Measurements from ENCODE around the gene MSMO1. TPM values are rescaled to one million over a fixed set of nuclear protein-coding genes. Genes with fewer than 3 reads are reported as not detected.

The MSMO1 gene
- total and polyA plus RNA-seq, 2 donors (not counting 1 experiment from before 2014, with no cell fraction given): 7.3 to 30.8 TPM

DNA sequence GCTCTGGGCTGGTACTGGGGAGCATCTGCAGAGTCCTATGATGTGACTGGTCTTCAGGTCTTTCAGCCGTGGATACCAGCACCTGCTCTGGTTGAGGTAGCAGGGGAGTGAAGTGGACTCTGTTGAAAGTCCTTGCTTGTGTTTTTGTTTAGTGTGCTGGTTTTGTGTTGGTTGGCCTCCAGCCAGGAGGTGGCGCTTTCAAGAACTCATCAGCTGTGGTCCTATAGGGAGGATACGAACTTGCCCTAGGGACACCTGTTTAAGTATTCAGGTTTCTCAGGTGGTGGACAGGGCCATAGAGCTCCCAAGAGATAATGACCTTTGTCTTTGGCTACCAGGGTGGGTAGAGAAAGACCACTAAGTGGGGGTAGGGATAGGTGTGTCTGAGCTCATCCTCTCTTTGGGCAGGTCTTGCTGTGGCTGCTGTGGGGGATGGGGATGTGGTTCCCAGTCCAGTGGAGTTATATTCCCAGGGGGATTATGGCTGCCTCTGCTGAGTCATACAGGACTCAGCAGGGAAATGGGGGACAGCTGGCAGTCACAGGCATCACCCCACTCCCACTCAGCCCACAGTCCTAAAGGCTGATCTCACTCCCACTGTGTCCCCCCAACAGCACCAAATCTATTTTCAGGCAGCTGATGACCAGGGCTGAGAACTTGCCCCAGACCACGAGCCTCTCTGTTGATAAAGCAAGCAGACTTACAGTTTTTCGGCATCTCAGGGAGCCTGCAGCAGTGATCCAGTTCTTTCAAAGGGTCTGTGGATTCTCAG lies 24.1 kb downstream of the MSMO1 start:
- no peaks in the 10 kb centered on the region for H3K9me3 Mint-ChIP-seq (ENCODE audit: insufficient read depth)
- H3K27ac Mint-ChIP-seq: no peak overlapping the region
- POLR2A ChIA-PET: no interaction called here
- H3K4me3 Mint-ChIP-seq: no peak overlapping the region
- Histone ChIP-seq H3K27ac (ENCODE audit: low read length in 2 of 2) (no peak overlapping the region), H2AFZ (ENCODE audit: insufficient read depth, low read depth, low read length, poor library complexity, severe bottlenecking) (no peak overlapping the region), H4K20me1 (ENCODE audit: control insufficient read depth, insufficient read depth, low read length, poor library complexity, severe bottlenecking) (no peaks in the 10 kb centered on the region), H3K4me1 (ENCODE audit: control insufficient read depth in 2 of 2, insufficient read depth in 2 of 2, low read length in 2 of 2) (no peaks in the 10 kb centered on the region), H3K4me3 (ENCODE audit: control extremely low read depth in 1 of 5, extremely low read depth in 1 of 5, insufficient read depth in 1 of 5, low read depth in 2 of 5, low read length in 4 of 5) (no peak overlapping the region), H3K27me3 (replicated peaks in 1 of 4; ENCODE audit: control extremely low read depth in 1 of 4, control insufficient read depth in 3 of 4, insufficient read depth in 4 of 4, low read length in 3 of 4) (peaks cover 0 to 8% (median 0%) of the 10 kb centered on the region in 4 experiments), H3K9me3 (ENCODE audit: control extremely low read depth in 1 of 3, control insufficient read depth in 2 of 3, insufficient read depth in 1 of 3, low read length in 2 of 3) (no peaks in the 10 kb centered on the region), H3K9ac (ENCODE audit: low read length) (no peak overlapping the region), H3K4me2 (replicated peaks; ENCODE audit: low read depth, low read length, poor library complexity, severe bottlenecking) (no peak overlapping the region), H3K79me2 (ENCODE audit: control insufficient read depth, insufficient read depth, low read length) (no peaks in the 10 kb centered on the region), H3K36me3 (replicated peaks in 1 of 2; ENCODE audit: control extremely low read depth in 1 of 2, control insufficient read depth in 1 of 2, extremely low read depth in 1 of 2, insufficient read depth in 2 of 2, low read length in 1 of 2) (no peaks in the 10 kb centered on the region)
- CTCF ChIA-PET: interaction anchor here (2.3 kb wide), 1 partner anchor 220 kb away, joined by 5 read pairs; no protein-coding TSS in a partner anchor
- peaks cover 1% of the 10 kb centered on the region for H3K4me1 Mint-ChIP-seq
- no peak for ATAC-seq (ENCODE audit: low read depth)
- 87% methylated on average over 5 of the region's 5 CpGs for WGBS (ENCODE audit: insufficient coverage)
- intact Hi-C loops (cut with micrococcal nuclease): no loop called here
- DNase-seq: no peak
- peaks cover 31% of the 10 kb centered on the region for H3K27me3 Mint-ChIP-seq
- no peak for TF ChIP-seq EZH2 (IDR thresholded peaks at IDR 0.05; ENCODE audit: borderline replicate concordance, insufficient read depth, low read depth, low read length, poor library complexity, severe bottlenecking)
- TF ChIP-seq, protein P1, sequence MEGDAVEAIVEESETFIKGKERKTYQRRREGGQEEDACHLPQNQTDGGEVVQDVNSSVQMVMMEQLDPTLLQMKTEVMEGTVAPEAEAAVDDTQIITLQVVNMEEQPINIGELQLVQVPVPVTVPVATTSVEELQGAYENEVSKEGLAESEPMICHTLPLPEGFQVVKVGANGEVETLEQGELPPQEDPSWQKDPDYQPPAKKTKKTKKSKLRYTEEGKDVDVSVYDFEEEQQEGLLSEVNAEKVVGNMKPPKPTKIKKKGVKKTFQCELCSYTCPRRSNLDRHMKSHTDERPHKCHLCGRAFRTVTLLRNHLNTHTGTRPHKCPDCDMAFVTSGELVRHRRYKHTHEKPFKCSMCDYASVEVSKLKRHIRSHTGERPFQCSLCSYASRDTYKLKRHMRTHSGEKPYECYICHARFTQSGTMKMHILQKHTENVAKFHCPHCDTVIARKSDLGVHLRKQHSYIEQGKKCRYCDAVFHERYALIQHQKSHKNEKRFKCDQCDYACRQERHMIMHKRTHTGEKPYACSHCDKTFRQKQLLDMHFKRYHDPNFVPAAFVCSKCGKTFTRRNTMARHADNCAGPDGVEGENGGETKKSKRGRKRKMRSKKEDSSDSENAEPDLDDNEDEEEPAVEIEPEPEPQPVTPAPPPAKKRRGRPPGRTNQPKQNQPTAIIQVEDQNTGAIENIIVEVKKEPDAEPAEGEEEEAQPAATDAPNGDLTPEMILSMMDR (IDR thresholded peaks at IDR 0.05): no peak

DNA sequence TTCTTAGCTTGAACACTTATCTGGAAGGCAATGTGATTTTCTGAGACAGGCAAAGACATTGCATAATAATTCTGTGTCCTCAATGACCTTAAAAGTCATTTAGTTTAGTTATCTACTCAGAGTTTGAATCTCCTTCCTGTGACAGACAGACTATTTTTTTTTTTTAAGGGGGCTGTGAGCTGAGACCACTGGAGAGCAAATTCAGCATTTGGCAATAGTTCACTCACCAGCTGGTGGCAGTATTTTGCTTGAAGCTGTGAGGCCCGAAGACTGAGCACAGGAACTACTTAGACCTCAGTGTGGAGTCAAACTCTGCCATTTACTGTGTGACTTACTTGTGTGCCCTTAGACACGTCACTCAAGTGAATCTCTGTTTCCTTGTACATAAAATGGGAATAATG lies 28.4 kb downstream of the MSMO1 start:
- H3K27me3 Mint-ChIP-seq: peaks cover 49% of the 10 kb centered on the region
- H2AFZ ChIP-seq (ENCODE audit: insufficient read depth, low read depth, low read length, poor library complexity, severe bottlenecking): no peak overlapping the region
- intact Hi-C loops (cut with micrococcal nuclease): loop anchor here (2.0 kb wide), 1 partner anchor 109 kb away; no protein-coding TSS in a partner anchor

More for the DNA sequence above, 28.4 kb downstream of the MSMO1 start:
- Mint-ChIP-seq H3K4me3 (no peak overlapping the region), H3K27ac (no peak overlapping the region), H3K4me1 (peaks cover 1% of the 10 kb centered on the region), H3K9me3 (ENCODE audit: insufficient read depth) (no peaks in the 10 kb centered on the region)
- POLR2A ChIA-PET: interaction anchor here (0.5 to 0.6 kb wide), 2 partner anchors 13 to 104 kb away, joined by 6 to 9 read pairs; no protein-coding TSS in a partner anchor
- peak; percentile 23 for DNase-seq
- Histone ChIP-seq H3K27ac (ENCODE audit: low read length in 2 of 2) (no peak overlapping the region), H4K20me1 (ENCODE audit: control insufficient read depth, insufficient read depth, low read length, poor library complexity, severe bottlenecking) (no peaks in the 10 kb centered on the region), H3K9me3 (ENCODE audit: control extremely low read depth in 1 of 3, control insufficient read depth in 2 of 3, insufficient read depth in 1 of 3, low read length in 2 of 3) (no peaks in the 10 kb centered on the region), H3K4me3 (ENCODE audit: control extremely low read depth in 1 of 5, extremely low read depth in 1 of 5, insufficient read depth in 1 of 5, low read depth in 2 of 5, low read length in 4 of 5) (no peak overlapping the region), H3K4me1 (ENCODE audit: control insufficient read depth in 2 of 2, insufficient read depth in 2 of 2, low read length in 2 of 2) (no peaks in the 10 kb centered on the region), H3K4me2 (replicated peaks; ENCODE audit: low read depth, low read length, poor library complexity, severe bottlenecking) (no peak overlapping the region), H3K36me3 (replicated peaks in 1 of 2; ENCODE audit: control extremely low read depth in 1 of 2, control insufficient read depth in 1 of 2, extremely low read depth in 1 of 2, insufficient read depth in 2 of 2, low read length in 1 of 2) (no peaks in the 10 kb centered on the region), H3K79me2 (ENCODE audit: control insufficient read depth, insufficient read depth, low read length) (no peaks in the 10 kb centered on the region), H3K27me3 (replicated peaks in 1 of 4; ENCODE audit: control extremely low read depth in 1 of 4, control insufficient read depth in 3 of 4, insufficient read depth in 4 of 4, low read length in 3 of 4) (peaks cover 0 to 8% (median 7%) of the 10 kb centered on the region in 4 experiments), H3K9ac (ENCODE audit: low read length) (no peak overlapping the region)
- CTCF ChIA-PET: interaction anchor here (1.0 to 1.1 kb wide), 2 partner anchors 106 to 186 kb away, joined by 3 to 6 read pairs; no protein-coding TSS in a partner anchor
- TF ChIP-seq EZH2 (IDR thresholded peaks at IDR 0.05; ENCODE audit: borderline replicate concordance, insufficient read depth, low read depth, low read length, poor library complexity, severe bottlenecking): no peak
- TF ChIP-seq, protein P1 (IDR thresholded peaks at IDR 0.05): no peak
- ATAC-seq (ENCODE audit: low read depth): peak; percentile 21
- WGBS (ENCODE audit: insufficient coverage): 0% methylated on average over 1 of the region's 2 CpGs

All from B cell (primary cell).